Neural cell (in vitro differentiated cells): ENCODE measurements around the gene JMJD8. TPM values are rescaled to one million over a fixed set of nuclear protein-coding genes. Genes with fewer than 3 reads are reported as not detected.

Experiments
- H2AFZ ChIP-seq: fragments of 200-600, 300-800 bp; sonication (generic), shearing (Covaris generic); 2 replicates; pipeline ENCODE4 v1.6.0; 2014; ENCODE audit warnings: low read depth, mild to moderate bottlenecking, antibody characterized with exemption, low read length, moderate library complexity
- H3F3A ChIP-seq: fragments of 200-600 bp; shearing (Covaris generic); 2 replicates; pipeline ENCODE4 v1.6.1; 2016; ENCODE audit warnings: mild to moderate bottlenecking, moderate library complexity, mixed read lengths, antibody characterized with exemption, low read length; ENCODE audit not compliant: insufficient read depth, poor library complexity, severe bottlenecking
- H3K27ac ChIP-seq: fragments of 200-600, 300-800 bp; sonication (generic), shearing (Covaris generic); 2 replicates; pipeline ENCODE4 v1.5.1; 2014; ENCODE audit warnings: mild to moderate bottlenecking, low read length, moderate library complexity
- H3K27me3 ChIP-seq: fragments of 300-800, 200-600 bp; sonication (generic), shearing (Covaris generic); 2 replicates; pipeline ENCODE4 v1.6.0; 2014; ENCODE audit warnings: mild to moderate bottlenecking, low read depth, low read length, moderate library complexity; ENCODE audit not compliant: insufficient read depth
- H3K36me3 ChIP-seq: fragments of 300-800, 200-600 bp; sonication (generic), shearing (Covaris generic); 2 replicates; pipeline ENCODE4 v1.5.1; 2014; ENCODE audit warnings: mild to moderate bottlenecking, antibody characterized with exemption, low read length, moderate library complexity; ENCODE audit not compliant: insufficient read depth
- H3K4me2 ChIP-seq: fragments of 300-800, 200-600 bp; sonication (generic), shearing (Covaris generic); 2 replicates; pipeline ENCODE4 v1.6.0; 2014; ENCODE audit warnings: mild to moderate bottlenecking, low read length
- H3K4me3 ChIP-seq: fragments of 300-800, 200-600 bp; sonication (generic), shearing (Covaris generic); 2 replicates; pipeline ENCODE4 v1.5.1; 2014; ENCODE audit warnings: mild to moderate bottlenecking, low read length, moderate library complexity
- H3K79me2 ChIP-seq: fragments of 200-600 bp; shearing (Covaris generic); replicated peaks from 2 replicates; pipeline ENCODE4 v1.6.0; 2014; ENCODE audit warnings: mild to moderate bottlenecking, low read length, moderate library complexity; ENCODE audit not compliant: insufficient read depth
- H3K9ac ChIP-seq: fragments of 300-800, 200-600 bp; sonication (generic), shearing (Covaris generic); 2 replicates; pipeline ENCODE4 v1.6.1; 2016; ENCODE audit warnings: mild to moderate bottlenecking, low read length, mixed read lengths
- H3K9me2 ChIP-seq: fragments of 200-600 bp; shearing (Covaris generic); 2 replicates; pipeline ENCODE4 v1.6.1; 2016; ENCODE audit warnings: mild to moderate bottlenecking, low read length, mixed read lengths; ENCODE audit not compliant: insufficient read depth
- H3K9me3 ChIP-seq: fragments of 200-600, 300-800 bp; sonication (generic), shearing (Covaris generic); 2 replicates; pipeline ENCODE4 v1.6.1; 2016; ENCODE audit warnings: mild to moderate bottlenecking, mixed run types, low read length, moderate library complexity, mixed read lengths
- H4K20me1 ChIP-seq: fragments of 200-600 bp; shearing (Covaris generic); 2 replicates; pipeline ENCODE4 v1.6.1; 2016; ENCODE audit warnings: mild to moderate bottlenecking, mixed run types; ENCODE audit not compliant: insufficient read depth
- CTCF ChIP-seq: fragments of 450-650 bp; IDR thresholded peaks from 2 replicates; pipeline ENCODE4 v1.5.1; 2014; ENCODE audit warnings: antibody characterized with exemption, mild to moderate bottlenecking, moderate library complexity; ENCODE audit not compliant: poor library complexity, severe bottlenecking
- EP300 ChIP-seq: fragments of 450-650 bp; conservative IDR thresholded peaks from 2 replicates; pipeline ENCODE4 v1.6.1; 2014; ENCODE audit warnings: antibody characterized with exemption, mild to moderate bottlenecking, moderate library complexity; ENCODE audit not compliant: poor library complexity, severe bottlenecking
- EZH2 ChIP-seq: fragments of 200-600, 300-800 bp; shearing (Covaris generic), sonication (generic); IDR thresholded peaks from 2 replicates; pipeline ENCODE4 v1.6.1; 2014; ENCODE audit warnings: antibody characterized with exemption, low read length, borderline replicate concordance, mild to moderate bottlenecking; ENCODE audit not compliant: insufficient read depth, poor library complexity, severe bottlenecking
- MXI1 ChIP-seq: fragments of 450-650 bp; conservative IDR thresholded peaks from 2 replicates; pipeline ENCODE4 v1.6.1; 2014; ENCODE audit warnings: antibody characterized with exemption, mild to moderate bottlenecking; ENCODE audit not compliant: poor library complexity, severe bottlenecking
- POLR2AphosphoS5 ChIP-seq: IDR thresholded peaks from 2 replicates; pipeline ENCODE4 v1.6.1; 2012
- RAD21 ChIP-seq: fragments of 450-650 bp; conservative IDR thresholded peaks from 2 replicates; pipeline ENCODE4 v1.6.1; 2014; ENCODE audit warnings: antibody characterized with exemption, mild to moderate bottlenecking, moderate library complexity
- REST ChIP-seq: IDR thresholded peaks from 2 replicates; pipeline ENCODE4 v1.6.1; 2012; ENCODE audit warnings: borderline replicate concordance
- SMC3 ChIP-seq: fragments of 450-650 bp; conservative IDR thresholded peaks from 2 replicates; pipeline ENCODE4 v1.6.1; 2014; ENCODE audit warnings: antibody characterized with exemption, mild to moderate bottlenecking, moderate library complexity; ENCODE audit not compliant: poor library complexity
- TAF1 ChIP-seq: IDR thresholded peaks from 2 replicates; pipeline ENCODE4 v1.6.1; 2012; ENCODE audit warnings: low read depth
- polyA plus RNA-seq: library from polyadenylated mRNA; depleted of rRNA; stranded (reverse); fragments of >200 nt; gene quantifications from 2 replicates; pipeline ENCODE4 v1.2.3, GENCODE V29; 2014

The JMJD8 gene
- polyA plus RNA-seq, 1 donor from 2014 or later: 44.7 TPM

GRCh38 chr16:632486-633335 lies 51.4 kb downstream of the JMJD8 start:
- H3K9ac ChIP-seq: no peak overlapping the region
- no peaks in the 10 kb centered on the region for H4K20me1 ChIP-seq
- no peak overlapping the region for H3K27ac ChIP-seq
- no peak overlapping the region for H3K4me2 ChIP-seq
- no peaks in the 10 kb centered on the region for H3K9me2 ChIP-seq
- H2AFZ ChIP-seq: no peak overlapping the region
- no peak for TF ChIP-seq POLR2AphosphoS5
- TF ChIP-seq CTCF: no peak
- no peak for TF ChIP-seq MXI1
- TF ChIP-seq REST: no peak
- no peak for TF ChIP-seq EZH2
- no peak for TF ChIP-seq SMC3
- no peak for TF ChIP-seq TAF1
- no peak for TF ChIP-seq EP300
- no peak for TF ChIP-seq RAD21
- no peaks in the 10 kb centered on the region for H3K9me3 ChIP-seq
- H3K79me2 ChIP-seq: no peaks in the 10 kb centered on the region
- H3K4me3 ChIP-seq: no peak overlapping the region
- H3K27me3 ChIP-seq: no peaks in the 10 kb centered on the region
- H3F3A ChIP-seq: no peaks in the 10 kb centered on the region
- no peaks in the 10 kb centered on the region for H3K36me3 ChIP-seq

- Histone ChIP-seq H2AFZ (no peak overlapping the region), H3K4me2 (no peak overlapping the region), H3K4me3 (no peak overlapping the region), H3K27me3 (no peaks in the 10 kb centered on the region), H3F3A (no peaks in the 10 kb centered on the region), H3K9ac (no peak overlapping the region), H3K27ac (no peak overlapping the region), H3K36me3 (no peaks in the 10 kb centered on the region), H3K9me3 (no peaks in the 10 kb centered on the region), H4K20me1 (no peaks in the 10 kb centered on the region), H3K9me2 (no peaks in the 10 kb centered on the region), H3K79me2 (no peaks in the 10 kb centered on the region)
- TF ChIP-seq CTCF: no peak
- no peak for TF ChIP-seq EP300
- no peak for TF ChIP-seq EZH2
- TF ChIP-seq TAF1: no peak
- TF ChIP-seq POLR2AphosphoS5: no peak
- no peak for TF ChIP-seq REST
- no peak for TF ChIP-seq SMC3
- TF ChIP-seq RAD21: no peak
- no peak for TF ChIP-seq MXI1
Observed at GRCh38 chr16:631808-632358, 52.3 kb downstream of the JMJD8 start.
